GM23248 (cell line): ENCODE results near the gene GTF2E1. TPM values are rescaled to one million over a fixed set of nuclear protein-coding genes. Genes with fewer than 3 reads are reported as not detected.

Source experiments
- DNase-seq: peaks from one replicate; pipeline ENCODE4 v3.0.0-alpha.2; 2015
- H2AFZ ChIP-seq: fragments of 200-600 bp; sonication (generic); 2 replicates; pipeline ENCODE4 v1.6.1; 2016; ENCODE audit warnings: antibody characterized with exemption
- H3F3A ChIP-seq: fragments of 200-600 bp; sonication (generic); 2 replicates; pipeline ENCODE4 v1.6.1; 2016; ENCODE audit warnings: mild to moderate bottlenecking, antibody characterized with exemption, mixed run types; ENCODE audit not compliant: insufficient read depth
- H3K27ac ChIP-seq: fragments of 200-600 bp; sonication (generic); 2 replicates; pipeline ENCODE4 v1.5.1; 2016; ENCODE audit warnings: mild to moderate bottlenecking
- H3K27me3 ChIP-seq: fragments of 200-600 bp; sonication (generic); replicated peaks from 2 replicates; pipeline ENCODE4 v1.6.1; 2016; ENCODE audit warnings: mild to moderate bottlenecking; ENCODE audit not compliant: insufficient read depth
- H3K36me3 ChIP-seq: fragments of 200-600 bp; sonication (generic); 2 replicates; pipeline ENCODE4 v1.6.1; 2016; ENCODE audit warnings: low read depth, mild to moderate bottlenecking
- H3K4me1 ChIP-seq: fragments of 200-600 bp; sonication (generic); 2 replicates; pipeline ENCODE4 v1.6.1; 2016; ENCODE audit warnings: mild to moderate bottlenecking; ENCODE audit not compliant: insufficient read depth
- H3K4me2 ChIP-seq: fragments of 200-600 bp; sonication (generic); one replicate; pipeline ENCODE4 v1.6.1; 2016; ENCODE audit warnings: mild to moderate bottlenecking; ENCODE audit not compliant: unreplicated experiment
- H3K4me3 ChIP-seq: fragments of 200-600 bp; sonication (generic); 2 replicates; pipeline ENCODE4 v1.5.1; 2016; ENCODE audit warnings: mild to moderate bottlenecking
- H3K79me2 ChIP-seq: fragments of 200-600 bp; sonication (generic); 2 replicates; pipeline ENCODE4 v1.6.1; 2016; ENCODE audit warnings: mild to moderate bottlenecking; ENCODE audit not compliant: insufficient read depth
- H3K9ac ChIP-seq: fragments of 200-600 bp; sonication (generic); 2 replicates; pipeline ENCODE4 v1.6.1; 2016; ENCODE audit warnings: mild to moderate bottlenecking
- H3K9me2 ChIP-seq: fragments of 200-600 bp; sonication (generic); 2 replicates; pipeline ENCODE4 v1.6.1; 2016; ENCODE audit warnings: mixed run types, mild to moderate bottlenecking, moderate library complexity; ENCODE audit not compliant: insufficient read depth
- H3K9me3 ChIP-seq: fragments of 200-600 bp; sonication (generic); one replicate; pipeline ENCODE4 v1.6.1; 2017; ENCODE audit warnings: low read depth
- H4K20me1 ChIP-seq: fragments of 200-600 bp; sonication (generic); 2 replicates; pipeline ENCODE4 v1.6.0; 2016; ENCODE audit not compliant: insufficient read depth
- EZH2 ChIP-seq: fragments of 200-600 bp; sonication (generic); IDR thresholded peaks from 2 replicates; pipeline ENCODE4 v1.6.1; 2018; ENCODE audit warnings: antibody characterized with exemption, mild to moderate bottlenecking; ENCODE audit not compliant: insufficient read depth, poor library complexity, severe bottlenecking
- EZH2phosphoT487 ChIP-seq: fragments of 200-600 bp; sonication (generic); IDR thresholded peaks from 2 replicates; pipeline ENCODE4 v1.6.1; 2018; ENCODE audit warnings: antibody characterized with exemption, moderate library complexity, mild to moderate bottlenecking, low read depth; ENCODE audit not compliant: insufficient read depth
- WGBS, 2 experiments: methylation state at CpG; one replicate each; pipeline ENCODE4 v1.1.6; 2015 to 2017; ENCODE audit warnings: low lambda C conversion rate in 2 of 2, low coverage in 1 of 2; ENCODE audit errors: missing lambda C conversion rate in 2 of 2; 5-methylcytosine and 5-hydroxymethylcytosine counted together
- in situ Hi-C: fragments of 300-500 bp; cut with MboI; formaldehyde crosslinking; loops from 2 replicates; pipeline ENCODE4 v1.15.0; 2020
- polyA plus RNA-seq: library from polyadenylated mRNA; unstranded; fragments of >200 nt; fragmentation: Nextera tagmentation; extraction: Ambion mirVana; gene quantifications from 2 replicates; pipeline ENCODE4 v1.2.1, GENCODE V29; 2016
- total RNA-seq: library from RNA; depleted of rRNA; stranded (reverse); fragments of >200 nt; shearing (Covaris generic); gene quantifications from 2 replicates; pipeline ENCODE4 v1.2.3, GENCODE V29; 2014

Gene GTF2E1
- total and polyA plus RNA-seq, 2 experiments from 2014 or later, result 7.2 to 10.8 TPM

GRCh38 chr3:120820748-120821147 is 78.2 kb downstream of the GTF2E1 start:
- no peak overlapping the region for H3K27ac ChIP-seq
- in situ Hi-C loops, result no loop called here
- peaks cover 19% of the 10 kb centered on the region for H3K27me3 ChIP-seq
- no peak overlapping the region for H3K4me2 ChIP-seq
- H3K4me3 ChIP-seq, result no peak overlapping the region
- H3K9me2 ChIP-seq, result no peaks in the 10 kb centered on the region
- 13 to 16% methylated on average over 3 of the region's 3 CpGs for WGBS, 2 experiments
- H3F3A ChIP-seq, result no peaks in the 10 kb centered on the region
- H3K36me3 ChIP-seq, result no peaks in the 10 kb centered on the region
- H2AFZ ChIP-seq, result no peak overlapping the region
- no peaks in the 10 kb centered on the region for H3K4me1 ChIP-seq
- DNase-seq, result no peak
- TF ChIP-seq EZH2phosphoT487 (no peak), EZH2 (no peak)
- no peaks in the 10 kb centered on the region for H3K9me3 ChIP-seq
- H4K20me1 ChIP-seq, result no peaks in the 10 kb centered on the region
- no peak overlapping the region for H3K9ac ChIP-seq
- no peaks in the 10 kb centered on the region for H3K79me2 ChIP-seq

- in situ Hi-C loops, result no loop called here
- TF ChIP-seq EZH2phosphoT487, result no peak
- no peak for TF ChIP-seq EZH2
- no peaks in the 10 kb centered on the region for H3K9me2 ChIP-seq
- no peak overlapping the region for H3K4me3 ChIP-seq
- no peaks in the 10 kb centered on the region for H4K20me1 ChIP-seq
- H3K36me3 ChIP-seq, result no peaks in the 10 kb centered on the region
- no peaks in the 10 kb centered on the region for H3K4me1 ChIP-seq
- H3K9me3 ChIP-seq, result no peaks in the 10 kb centered on the region
- H3K79me2 ChIP-seq, result no peaks in the 10 kb centered on the region
- no peak overlapping the region for H3K27ac ChIP-seq
- H3F3A ChIP-seq, result no peaks in the 10 kb centered on the region
- no peak overlapping the region for H3K4me2 ChIP-seq
- DNase-seq, result no peak
- no peak overlapping the region for H2AFZ ChIP-seq
- peaks cover 13% of the 10 kb centered on the region for H3K27me3 ChIP-seq
- H3K9ac ChIP-seq, result no peak overlapping the region
These were observed 78.9 kb downstream of the GTF2E1 start for GRCh38 chr3:120821426-120821825.

- Histone ChIP-seq H3K4me2 (no peak overlapping the region), H3K27ac (no peak overlapping the region), H3K27me3 (peaks cover 6% of the 10 kb centered on the region; the same call in 1 of the 2 replicates), H3K9ac (no peak overlapping the region), H3K79me2 (no peaks in the 10 kb centered on the region), H3K4me3 (no peak overlapping the region), H4K20me1 (no peaks in the 10 kb centered on the region), H3K9me2 (no peaks in the 10 kb centered on the region), H3F3A (no peaks in the 10 kb centered on the region), H3K4me1 (no peaks in the 10 kb centered on the region), H3K9me3 (no peaks in the 10 kb centered on the region), H3K36me3 (no peaks in the 10 kb centered on the region), H2AFZ (no peak overlapping the region)
- in situ Hi-C loops, result no loop called here
- WGBS, 2 experiments, result 66 to 67% methylated on average over 3 of the region's 3 CpGs
- DNase-seq, result peak; percentile 31
- TF ChIP-seq EZH2 (no peak), EZH2phosphoT487 (no peak)
These were observed 80.6 kb downstream of the GTF2E1 start for GRCh38 chr3:120823156-120823555.

- Histone ChIP-seq H3K9me3 (no peaks in the 10 kb centered on the region), H3K27ac (no peak overlapping the region), H3K4me2 (no peak overlapping the region), H2AFZ (no peak overlapping the region), H3K4me1 (no peaks in the 10 kb centered on the region), H3K9me2 (no peaks in the 10 kb centered on the region), H3K27me3 (peaks cover 14% of the 10 kb centered on the region; the same call in 1 of the 2 replicates), H3F3A (no peaks in the 10 kb centered on the region), H3K79me2 (no peaks in the 10 kb centered on the region), H3K4me3 (no peak overlapping the region), H3K36me3 (no peaks in the 10 kb centered on the region), H4K20me1 (no peaks in the 10 kb centered on the region), H3K9ac (no peak overlapping the region)
- in situ Hi-C loops, result no loop called here
- TF ChIP-seq EZH2phosphoT487 (no peak), EZH2 (no peak)
- no peak for DNase-seq
- WGBS, 2 experiments, result 13 to 16% methylated on average over 1 of the region's 1 CpG
These were observed 82.1 kb downstream of the GTF2E1 start for GRCh38 chr3:120824613-120825012.

- in situ Hi-C loops, result no loop called here
These were observed 86.3 kb downstream of the GTF2E1 start for GRCh38 chr3:120828796-120829195.

More at GRCh38 chr3:120828796-120829195, 86.3 kb downstream of the GTF2E1 start:
- Histone ChIP-seq H3K36me3 (no peaks in the 10 kb centered on the region), H3K4me2 (no peak overlapping the region), H3K9me2 (no peaks in the 10 kb centered on the region), H3K9me3 (no peaks in the 10 kb centered on the region), H3K4me1 (no peaks in the 10 kb centered on the region), H3K27ac (no peak overlapping the region), H3K79me2 (no peaks in the 10 kb centered on the region), H3K27me3 (peaks cover 19% of the 10 kb centered on the region; the same call in 1 of the 2 replicates), H3K4me3 (no peak overlapping the region), H3K9ac (no peak overlapping the region), H2AFZ (no peak overlapping the region), H3F3A (no peaks in the 10 kb centered on the region), H4K20me1 (no peaks in the 10 kb centered on the region)
- 7 to 8% methylated on average over 1 of the region's 1 CpG for WGBS, 2 experiments
- TF ChIP-seq EZH2phosphoT487 (no peak), EZH2 (no peak)
- no peak for DNase-seq
